KG1 (cell line): ENCODE data around the gene PLXDC1.
"Not testable (repeated sequence)": the region's sequence is repeated elsewhere in the genome, so short reads cannot be mapped to it uniquely, and the experiment has no call there.

Source experiments
- DNase-seq: peaks from one replicate; lab custom pipeline; 2025; lab: John Stamatoyannopoulos, UW

PLXDC1 gene

DNA sequence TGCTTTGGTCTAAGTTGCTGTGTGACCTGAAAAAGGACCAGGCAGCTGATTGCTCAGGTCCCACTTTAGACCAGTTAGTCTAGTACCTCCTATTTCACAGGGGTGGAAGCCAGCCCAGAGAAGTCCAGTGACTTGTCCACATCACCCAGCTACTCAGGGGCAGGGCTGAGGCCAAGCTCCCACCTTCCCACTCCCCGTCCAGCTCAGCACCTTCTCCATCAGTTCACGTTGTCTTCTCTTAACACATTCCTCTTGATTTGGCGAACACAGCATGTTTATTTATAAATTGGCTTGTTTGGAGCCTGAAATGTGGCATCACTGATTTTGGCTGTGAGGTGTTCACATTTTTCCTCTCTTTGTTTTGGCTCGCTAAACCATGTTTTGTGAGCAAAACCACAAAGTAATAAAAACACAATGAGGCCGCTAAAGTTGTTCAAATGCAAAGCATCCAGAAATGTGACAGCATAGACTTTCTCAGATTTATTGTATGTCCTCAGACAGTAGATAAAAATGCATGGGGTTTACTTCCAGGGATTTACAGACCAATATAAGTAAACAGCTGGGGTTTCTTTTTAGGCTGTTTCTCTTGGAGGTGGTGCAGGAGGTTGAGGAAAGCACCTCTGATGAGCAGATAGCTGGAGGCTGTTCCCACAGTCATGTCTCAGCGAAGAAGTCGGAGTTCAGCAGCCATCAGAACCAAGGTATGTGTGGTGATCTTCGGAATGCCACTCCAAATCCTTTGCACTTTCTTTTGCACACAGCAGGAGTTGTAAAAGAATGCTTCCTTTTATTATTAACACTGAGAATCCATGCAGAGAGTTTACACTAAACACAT lies 88.4 kb downstream of the PLXDC1 start:
- DNase-seq: no peak

DNA sequence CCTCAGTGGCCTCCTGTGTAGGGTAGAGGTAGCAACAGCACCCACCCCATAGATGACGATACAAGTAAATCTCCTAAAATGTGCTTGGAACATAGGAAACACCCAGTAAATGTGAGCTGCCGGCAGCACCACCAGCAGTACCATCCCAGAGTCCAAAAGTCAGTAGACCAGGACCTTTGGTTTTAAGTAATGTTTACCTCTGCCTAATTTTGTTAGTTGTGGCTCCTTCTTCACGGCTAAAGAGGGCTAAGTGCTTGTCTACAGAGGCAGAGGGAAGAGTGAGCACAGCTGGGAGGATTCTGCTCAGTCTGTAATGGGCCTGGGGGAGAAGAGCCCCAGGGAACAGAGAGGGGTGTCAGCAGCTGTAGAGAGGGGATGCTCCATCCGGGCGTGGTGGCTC lies 92.9 kb downstream of the PLXDC1 start:
- DNase-seq: no peak

DNA sequence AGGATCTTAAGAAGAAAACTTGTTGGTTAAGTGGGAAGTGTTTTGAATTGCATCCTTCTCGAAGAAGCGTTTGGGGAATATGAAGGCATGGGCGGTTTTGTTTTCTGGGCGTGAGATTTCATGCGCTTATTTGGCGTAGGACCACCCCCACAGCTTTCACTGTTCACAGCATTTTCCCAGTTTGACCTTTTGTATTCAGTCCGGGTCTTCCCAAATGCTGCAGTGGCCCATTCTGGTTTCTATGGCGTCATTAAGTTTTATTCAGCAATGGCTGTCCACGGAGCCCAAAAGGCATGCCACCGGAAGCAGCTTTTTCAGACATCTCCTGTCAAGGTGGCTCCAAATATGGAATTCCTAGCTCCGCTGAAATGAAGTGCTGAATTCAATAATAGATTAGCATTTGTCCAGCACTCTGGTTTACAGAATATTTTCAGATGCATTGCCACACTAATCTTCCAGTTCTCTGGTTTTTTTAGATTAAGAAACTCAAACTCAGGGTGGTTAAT lies 93.7 kb downstream of the PLXDC1 start:
- no peak for DNase-seq

DNA sequence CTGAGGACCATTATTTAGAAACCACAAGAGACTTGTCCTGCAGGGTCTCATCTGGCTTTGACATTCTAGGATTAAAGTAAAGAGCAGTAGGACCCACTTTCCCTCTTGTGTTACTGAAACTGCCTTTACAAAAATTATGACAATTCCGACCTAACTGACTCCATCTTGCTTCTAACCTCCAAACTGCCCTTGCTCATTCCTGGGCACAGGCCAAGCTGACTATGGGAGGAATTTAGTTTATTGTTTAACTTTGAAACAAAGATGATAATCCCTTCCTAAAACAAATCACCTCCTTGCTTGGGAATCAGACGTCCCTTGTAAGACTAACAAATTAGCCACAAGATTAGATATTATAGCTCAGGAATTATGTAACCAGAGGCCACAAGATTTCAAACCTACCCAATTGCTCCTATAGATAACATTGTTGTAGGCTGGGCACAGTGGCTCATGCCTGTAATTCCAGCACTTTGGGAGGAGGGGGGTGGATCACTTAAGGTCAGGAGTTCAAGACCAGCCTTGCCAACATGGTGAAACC lies 97.3 kb downstream of the PLXDC1 start:
- no peak for DNase-seq

DNA sequence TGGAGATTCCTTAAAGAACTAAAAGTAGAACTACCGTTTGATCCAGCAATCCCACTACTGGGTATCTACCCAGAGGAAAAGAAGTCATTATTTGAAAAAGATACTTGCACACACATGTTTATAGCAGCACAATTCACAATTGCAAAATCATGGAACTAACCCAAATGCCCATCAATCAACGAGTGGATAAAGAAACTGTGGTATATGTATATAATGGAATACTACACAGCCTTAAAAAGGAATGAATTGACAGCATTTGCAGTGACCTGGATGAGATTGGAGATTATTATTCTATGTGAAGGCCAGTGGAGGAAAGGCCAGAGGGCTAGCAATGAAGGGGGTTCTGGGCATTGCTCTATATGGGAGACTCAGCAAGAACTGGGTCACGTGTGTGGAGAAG lies 99.0 kb downstream of the PLXDC1 start:
- not testable (repeated sequence) for DNase-seq

DNA sequence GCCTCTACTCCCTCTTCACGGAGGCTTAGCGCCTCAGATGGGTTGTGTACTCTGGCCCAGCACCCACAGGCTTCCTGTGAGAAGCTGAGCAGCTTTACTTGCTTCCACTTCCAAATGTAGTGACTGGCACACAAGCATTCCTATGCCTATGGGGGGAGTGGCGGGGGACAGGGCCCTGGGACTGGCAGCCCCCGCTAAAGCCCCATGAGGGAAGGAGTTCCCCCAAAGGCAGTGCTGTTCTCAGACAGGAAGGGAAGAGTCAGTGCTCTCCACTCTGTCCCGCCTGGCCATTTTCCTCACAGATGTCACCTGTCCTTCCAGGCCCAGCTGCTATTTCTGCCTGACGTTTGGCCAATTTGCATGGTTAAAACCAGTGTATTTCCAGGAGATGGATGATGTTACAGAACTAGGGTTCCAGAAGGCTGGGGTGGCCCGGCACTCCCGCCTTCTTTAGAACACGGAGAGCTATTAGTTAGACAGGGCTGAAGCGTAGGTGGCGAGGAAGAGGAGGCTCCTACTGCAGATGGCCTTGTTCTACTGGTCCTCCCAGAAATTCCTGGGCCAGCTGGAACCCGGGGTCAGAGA lies 100.3 kb downstream of the PLXDC1 start:
- no peak for DNase-seq

DNA sequence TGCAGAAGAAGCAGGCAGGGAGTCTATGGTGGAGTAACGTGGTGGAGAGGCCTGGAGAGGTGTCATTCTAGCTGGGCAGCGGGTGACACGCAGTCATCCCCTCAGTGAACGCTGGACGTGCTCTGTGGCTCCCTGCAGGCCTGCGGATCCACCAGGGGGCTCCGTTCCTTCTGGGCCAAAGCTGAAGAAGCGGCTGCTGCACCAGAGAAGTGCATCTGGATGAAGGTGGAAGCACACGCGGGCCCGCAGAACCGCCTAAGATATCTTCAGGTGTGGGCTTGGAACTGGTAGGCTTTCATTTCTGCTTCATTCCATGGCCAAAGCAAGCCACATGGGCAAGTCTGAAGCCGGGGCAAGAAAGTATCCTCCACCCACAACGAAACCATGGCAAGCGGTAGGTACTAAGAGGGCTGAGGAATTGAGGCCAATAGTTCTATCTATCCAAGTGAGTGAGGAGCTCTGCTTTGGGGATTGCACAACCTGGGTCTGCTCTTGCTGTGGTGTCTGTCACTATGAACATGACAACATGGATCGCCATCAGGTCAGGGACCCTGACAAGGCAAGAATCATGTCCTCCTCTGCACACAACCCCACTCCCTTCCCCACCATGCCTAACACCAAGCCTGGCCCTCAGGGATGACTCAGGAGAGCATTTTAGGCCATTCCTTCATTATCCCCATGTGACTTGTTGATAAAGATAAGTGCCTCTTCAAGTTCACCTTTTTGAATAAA lies 105.3 kb downstream of the PLXDC1 start:
- no peak for DNase-seq

DNA sequence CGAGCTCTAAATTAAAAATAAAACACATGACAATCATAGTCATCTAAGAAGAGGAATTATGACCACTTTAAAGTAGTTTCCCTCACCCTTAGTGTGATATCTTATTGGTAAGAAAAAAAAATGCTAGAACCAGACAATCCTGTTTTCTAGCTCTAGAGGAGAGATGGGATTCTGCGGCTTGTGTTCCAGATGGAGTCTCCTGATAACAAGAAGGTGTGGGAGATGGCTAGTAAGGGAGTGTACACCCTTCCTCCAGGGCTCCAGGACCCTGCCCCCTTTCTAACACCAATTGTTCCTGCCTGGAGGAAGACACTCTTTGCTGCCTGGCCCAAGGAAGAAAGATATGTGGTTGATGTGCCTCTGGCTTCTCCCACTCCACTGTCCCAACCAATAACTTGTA lies 115.4 kb downstream of the PLXDC1 start:
- DNase-seq: no peak

DNA sequence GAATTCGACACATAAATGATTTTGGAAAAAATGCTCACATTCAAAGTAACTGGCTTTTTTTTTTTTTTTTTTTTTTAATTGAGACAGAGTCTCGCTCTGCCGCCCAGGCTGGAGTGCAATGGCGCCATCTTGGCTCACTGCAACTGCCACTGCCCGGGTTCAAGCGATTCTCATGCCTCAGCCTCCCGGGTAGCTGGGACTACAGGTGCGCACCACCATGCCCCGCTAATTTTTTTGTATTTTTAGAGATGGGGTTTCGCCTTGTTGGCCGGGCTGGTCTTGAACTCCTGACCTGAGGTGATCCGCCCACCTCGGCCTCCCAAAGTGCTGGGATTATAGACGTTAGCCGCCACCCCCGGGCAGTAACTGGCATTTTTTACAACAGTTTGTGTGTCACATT lies 115.9 kb downstream of the PLXDC1 start:
- not testable (repeated sequence) for DNase-seq

DNA sequence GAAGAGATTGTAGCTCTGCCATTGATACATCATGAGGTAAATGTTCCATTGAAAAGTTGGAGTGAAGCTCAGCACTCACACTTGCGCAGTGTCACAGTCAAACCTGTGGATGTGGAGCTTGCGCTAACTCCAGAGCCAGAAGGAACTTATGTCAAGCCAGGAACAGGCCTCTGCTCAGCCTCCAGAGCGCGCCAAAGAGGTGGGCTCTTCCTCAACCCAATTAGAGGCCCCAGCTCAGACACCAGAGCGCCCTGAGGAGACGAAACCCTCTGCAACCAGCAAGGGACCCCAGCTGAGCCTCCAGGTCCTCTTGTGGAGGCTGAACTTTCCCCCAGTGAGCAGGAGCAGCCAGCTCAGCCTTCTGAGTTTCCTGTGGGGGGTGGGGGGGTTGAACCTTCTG lies 122.7 kb downstream of the PLXDC1 start:
- DNase-seq: no peak

DNA sequence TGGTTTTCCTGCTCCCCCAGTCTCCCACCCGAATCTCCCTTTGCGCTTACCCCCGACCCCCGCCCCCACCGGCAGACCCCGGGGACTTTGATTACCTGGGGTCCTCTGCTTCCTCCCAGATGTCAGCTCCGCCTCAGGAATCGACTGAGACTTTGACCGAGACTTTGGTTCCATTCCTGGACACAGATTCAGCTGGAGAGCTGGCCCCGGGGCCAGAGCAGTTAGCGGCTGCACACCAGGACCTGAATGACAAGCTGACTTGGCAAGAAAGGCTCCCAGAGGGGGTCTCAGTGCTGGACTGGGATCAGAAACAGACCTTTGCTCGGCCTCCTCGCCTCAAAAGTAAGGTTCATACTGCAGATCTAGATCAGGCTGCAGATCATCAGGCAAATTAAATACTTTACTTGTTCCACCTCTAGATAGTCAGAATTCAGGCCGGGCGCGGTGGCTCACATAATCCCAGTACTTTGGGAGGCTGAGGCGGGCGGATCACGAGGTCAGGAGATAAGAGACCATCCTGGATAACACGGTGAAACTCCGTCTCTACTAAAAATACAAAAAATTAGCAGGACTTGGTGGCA lies 123.9 kb downstream of the PLXDC1 start:
- DNase-seq: no peak

DNA sequence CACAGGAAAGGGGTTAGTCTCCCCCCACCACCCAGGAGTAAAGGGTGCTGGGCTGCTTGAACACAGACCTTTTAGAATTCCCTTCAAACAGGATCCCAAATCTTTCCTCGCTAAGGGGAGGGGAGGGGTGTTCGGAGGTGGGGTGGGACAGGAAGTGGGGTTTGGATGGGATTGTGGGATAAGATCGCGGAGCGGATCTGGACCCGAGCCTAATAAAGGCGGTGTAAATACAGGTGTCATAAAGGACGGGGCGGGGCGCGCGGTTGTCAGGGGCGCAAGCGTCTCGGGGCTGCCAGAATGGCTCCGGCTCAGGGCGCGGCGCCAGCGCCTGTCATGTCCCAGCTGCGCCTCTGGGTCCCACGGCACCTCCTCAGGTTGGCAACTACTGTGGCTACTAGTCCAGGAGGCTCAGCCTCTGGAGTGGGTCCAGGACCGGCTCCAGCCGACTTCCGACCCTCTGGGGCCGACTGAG lies 124.4 kb downstream of the PLXDC1 start:
- DNase-seq: no peak

DNA sequence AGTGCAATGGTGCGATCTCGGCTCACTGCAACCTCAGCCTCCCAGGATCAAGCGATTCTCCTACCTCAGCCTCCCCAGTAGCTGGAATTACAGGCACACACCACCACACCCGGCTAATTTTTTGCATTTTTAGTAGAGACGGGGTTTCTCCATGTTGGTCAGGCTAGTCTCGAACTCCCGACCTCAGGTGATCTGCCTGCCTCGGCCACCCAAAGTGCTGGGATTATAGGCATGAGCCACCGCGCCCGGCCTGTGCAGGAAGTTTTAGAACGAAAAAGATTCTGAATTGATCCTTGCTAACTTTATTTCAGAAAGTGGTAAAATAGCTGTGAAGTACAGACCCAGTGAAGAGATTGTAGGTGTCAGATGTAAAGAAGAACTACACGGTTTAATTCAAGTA lies 125.1 kb downstream of the PLXDC1 start:
- DNase-seq: not testable (repeated sequence)

DNA sequence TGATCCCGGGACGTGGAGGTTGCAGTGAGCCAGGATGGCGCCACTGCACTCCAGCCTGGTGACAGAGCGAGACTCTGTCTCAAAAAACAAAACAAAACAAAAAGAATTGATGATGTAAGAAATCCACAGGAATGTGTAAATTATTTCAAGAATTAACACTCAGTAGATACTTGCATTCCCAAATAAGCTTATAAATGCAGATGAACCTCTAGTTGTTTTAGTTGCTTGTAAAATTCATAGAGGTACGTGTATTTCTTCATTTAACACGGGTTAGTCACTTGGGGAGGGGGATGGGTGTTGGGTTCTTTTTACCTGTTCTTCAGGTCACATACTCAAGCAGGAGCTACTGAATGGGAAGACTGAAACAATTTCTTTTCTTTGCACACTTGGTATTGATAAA lies 128.5 kb downstream of the PLXDC1 start:
- no peak for DNase-seq

DNA sequence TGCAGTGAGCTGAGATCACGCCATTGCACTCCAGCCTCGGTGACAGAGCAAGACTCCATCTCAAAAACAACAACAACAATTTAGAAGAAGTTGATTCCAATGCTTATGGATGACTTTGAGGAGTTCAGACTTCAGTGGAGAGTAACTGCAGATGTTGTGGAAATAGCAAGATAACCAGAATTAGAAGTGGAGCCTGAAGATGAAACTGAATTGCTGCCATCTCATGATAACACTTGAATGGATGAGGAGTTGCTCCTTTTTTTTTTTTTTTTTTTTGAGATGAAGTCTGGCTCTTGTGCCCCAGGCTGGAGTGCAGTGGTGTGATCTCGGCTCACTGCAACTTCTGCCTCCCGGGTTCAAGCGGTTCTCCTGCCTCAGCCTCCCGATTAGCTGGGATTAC lies 131.4 kb downstream of the PLXDC1 start:
- DNase-seq: not testable (repeated sequence)

DNA sequence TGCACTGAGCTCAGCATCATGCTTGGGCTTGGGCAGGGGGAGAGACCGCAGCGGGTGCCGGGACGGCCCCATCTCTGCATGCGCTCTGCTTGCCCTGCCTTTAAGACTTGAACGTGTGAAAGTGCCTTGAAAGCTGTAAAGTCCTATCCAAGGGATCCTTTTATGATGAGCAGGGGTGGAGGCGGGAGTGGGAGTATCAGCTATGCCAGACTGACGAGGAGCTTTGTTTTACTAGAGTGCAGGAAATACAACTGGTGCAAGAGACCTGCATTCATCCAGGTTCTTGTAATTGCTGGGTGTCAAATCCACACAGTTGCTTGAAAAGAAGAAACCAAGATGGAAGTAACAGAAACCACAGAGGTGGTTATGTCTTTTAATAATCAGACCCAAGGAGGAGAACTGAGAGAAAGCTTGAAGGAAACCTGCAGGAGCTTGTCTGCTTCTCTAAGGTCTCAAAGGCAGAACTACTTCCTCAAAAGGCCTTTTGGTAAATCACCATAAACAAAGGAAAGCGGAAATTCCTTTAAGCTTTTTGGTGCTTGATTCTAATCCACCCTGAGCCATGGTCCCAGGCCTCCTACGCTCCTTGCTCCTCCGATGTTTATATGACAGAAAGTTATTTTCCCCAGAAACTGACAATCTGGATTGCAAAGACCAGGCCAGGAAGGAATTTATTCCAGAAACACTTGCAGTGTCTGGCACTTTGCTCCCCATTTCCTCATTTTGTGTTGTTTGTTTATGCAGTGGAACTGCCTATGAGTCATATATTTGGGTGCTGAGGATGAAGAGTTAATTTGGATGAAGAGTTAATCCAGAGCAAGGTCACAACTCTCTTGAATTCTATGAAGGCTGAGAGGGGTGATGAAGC lies 132.9 kb downstream of the PLXDC1 start:
- no peak for DNase-seq

DNA sequence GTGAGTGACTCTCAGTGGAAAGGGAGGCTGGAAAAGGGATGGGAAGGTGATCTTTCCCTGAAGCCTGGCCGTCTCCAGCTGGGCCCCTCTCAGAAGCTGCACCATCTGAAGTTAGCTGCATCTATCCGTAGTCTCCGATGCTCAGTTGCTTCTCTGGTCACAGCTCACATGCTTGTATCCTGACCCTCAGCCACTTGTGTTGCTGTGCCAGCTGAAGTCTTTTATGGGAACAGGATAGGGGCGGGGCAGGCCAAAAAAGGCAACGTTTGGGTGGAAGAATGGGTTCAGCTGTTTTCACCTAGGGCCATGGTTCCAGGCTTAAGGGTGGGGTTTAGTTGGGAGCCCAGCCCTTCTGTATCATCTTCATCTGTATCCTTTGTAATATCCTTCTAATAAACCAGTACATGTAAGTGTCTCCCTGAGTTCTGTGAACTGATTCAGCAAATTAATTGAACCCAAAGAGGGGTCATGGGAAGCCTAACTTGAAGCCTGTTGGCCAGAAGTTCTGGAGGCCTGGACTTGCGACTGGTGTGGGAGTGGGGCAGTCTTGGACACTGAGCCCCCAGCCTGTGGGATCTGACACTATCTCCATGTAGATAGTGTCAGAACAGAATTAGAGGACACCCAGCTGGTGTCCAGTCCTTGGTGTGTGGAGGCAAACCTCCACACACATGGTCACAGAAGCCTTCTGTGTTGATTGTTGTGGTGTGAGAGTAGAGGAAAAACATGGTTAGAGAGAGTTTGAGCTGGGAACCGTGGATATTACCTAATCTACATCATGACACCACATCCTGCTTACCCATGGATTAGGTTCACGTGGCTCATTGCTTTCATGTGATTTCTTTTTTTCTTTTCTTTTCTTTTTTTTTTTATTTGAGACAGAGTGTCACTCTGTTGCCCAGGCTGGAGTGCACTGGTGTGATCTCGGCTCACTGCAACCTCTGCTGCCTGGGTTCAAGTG lies 135.0 kb downstream of the PLXDC1 start:
- DNase-seq: no peak

DNA sequence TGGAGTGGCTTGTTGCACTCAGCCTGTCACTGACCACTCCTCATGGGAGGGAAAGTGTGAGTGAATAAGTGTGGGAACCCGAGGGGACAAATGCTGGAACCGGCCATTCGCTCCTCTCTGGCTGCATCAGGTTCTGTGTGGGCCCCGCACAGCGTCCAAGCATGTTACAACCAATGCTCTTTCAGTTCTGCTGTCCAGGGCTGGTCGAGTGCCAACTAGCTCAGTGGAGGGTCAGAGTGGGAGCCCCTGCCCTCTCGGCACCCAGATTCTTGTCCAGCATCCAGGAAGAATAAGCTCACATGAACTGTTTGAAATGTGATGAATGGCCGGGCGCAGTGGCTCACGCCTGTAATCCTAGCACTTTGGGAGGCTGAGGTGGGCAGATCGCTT lies 135.9 kb downstream of the PLXDC1 start:
- DNase-seq: no peak

DNA sequence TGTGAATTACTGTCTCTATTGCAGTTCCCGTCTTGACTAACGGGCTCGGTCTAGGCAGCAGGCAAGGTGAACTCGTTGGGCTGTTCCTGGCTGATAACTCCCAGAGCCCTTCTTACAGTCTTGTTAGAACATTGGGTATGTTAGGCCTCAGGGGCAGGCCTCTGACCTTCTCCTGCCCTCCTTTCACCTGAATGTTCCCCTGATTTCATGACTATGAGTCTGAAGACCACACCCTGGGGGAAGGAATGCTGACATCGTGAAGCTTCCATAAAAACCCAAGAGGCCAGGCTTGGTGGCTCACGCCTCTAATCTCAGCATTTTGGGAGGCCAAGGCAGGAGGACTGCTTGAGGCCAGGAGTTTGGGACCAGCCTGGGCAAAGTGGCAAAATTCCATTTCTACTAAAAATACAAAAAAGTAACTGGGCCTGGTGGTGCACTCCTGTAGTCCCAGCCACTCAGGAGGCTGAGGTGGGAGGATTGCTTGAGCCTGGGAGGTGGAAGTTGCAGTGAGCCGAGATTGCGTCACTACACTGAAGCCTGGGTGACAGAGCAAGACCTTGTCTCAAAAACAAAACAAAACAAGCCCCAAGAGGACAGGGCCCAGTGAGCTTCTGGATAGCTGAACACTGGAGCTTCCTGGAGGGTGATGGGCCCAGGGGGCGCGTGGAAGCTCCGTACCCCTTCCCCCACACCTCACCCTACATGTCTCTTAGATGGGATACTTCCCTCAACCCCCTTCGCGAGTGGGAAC lies 136.5 kb downstream of the PLXDC1 start:
- no peak for DNase-seq
